Measurements from ENCODE around the gene SKP2.

DNA sequence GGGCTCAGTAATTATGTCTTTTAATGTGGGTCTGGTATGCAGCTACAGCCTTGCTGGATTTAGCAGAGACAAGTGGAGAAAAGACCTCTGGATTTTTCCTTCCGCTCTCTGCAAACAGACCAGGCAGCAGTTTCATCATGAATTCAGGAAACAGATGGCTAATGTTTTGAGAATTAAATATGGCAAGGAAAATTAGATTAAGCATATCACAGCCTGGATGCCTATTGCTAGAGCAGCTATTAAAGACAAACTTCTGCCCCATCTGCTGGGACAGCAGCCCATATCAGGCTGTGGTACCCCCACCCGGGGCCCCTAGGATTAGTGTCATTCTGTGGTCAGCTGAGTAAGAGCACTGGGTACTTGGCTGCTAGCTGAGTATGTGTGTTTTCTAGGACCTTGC is 6.2 kb downstream of the SKP2 start:
- TF ChIP-seq POLR2AphosphoS5 (IDR thresholded peaks at IDR 0.05) = no peak
- TF ChIP-seq, protein P1, sequence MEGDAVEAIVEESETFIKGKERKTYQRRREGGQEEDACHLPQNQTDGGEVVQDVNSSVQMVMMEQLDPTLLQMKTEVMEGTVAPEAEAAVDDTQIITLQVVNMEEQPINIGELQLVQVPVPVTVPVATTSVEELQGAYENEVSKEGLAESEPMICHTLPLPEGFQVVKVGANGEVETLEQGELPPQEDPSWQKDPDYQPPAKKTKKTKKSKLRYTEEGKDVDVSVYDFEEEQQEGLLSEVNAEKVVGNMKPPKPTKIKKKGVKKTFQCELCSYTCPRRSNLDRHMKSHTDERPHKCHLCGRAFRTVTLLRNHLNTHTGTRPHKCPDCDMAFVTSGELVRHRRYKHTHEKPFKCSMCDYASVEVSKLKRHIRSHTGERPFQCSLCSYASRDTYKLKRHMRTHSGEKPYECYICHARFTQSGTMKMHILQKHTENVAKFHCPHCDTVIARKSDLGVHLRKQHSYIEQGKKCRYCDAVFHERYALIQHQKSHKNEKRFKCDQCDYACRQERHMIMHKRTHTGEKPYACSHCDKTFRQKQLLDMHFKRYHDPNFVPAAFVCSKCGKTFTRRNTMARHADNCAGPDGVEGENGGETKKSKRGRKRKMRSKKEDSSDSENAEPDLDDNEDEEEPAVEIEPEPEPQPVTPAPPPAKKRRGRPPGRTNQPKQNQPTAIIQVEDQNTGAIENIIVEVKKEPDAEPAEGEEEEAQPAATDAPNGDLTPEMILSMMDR (IDR thresholded peaks at IDR 0.05) = no peak
